ENCODE results near the gene GRIP2.

The GRIP2 gene

DNA sequence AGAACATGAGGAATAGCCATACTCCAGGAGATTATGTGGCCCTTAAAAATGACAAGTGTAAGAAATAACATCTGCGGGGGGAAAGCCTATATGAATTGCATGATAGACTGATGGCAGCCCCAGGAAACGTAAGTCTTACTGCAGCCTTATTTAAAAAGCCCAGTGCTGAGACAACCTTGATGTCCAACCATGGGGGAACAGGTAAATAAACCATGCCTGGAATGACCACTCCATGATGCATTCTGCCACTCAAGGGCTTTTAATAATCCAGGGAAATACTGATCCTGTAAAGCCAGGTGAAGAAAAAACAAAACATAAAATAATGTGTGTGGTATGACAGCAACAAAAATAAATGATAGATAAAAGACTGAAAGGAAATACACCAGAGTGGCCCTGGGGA lies 46.5 kb upstream of the GRIP2 start:
- TF ChIP-seq, protein P1, sequence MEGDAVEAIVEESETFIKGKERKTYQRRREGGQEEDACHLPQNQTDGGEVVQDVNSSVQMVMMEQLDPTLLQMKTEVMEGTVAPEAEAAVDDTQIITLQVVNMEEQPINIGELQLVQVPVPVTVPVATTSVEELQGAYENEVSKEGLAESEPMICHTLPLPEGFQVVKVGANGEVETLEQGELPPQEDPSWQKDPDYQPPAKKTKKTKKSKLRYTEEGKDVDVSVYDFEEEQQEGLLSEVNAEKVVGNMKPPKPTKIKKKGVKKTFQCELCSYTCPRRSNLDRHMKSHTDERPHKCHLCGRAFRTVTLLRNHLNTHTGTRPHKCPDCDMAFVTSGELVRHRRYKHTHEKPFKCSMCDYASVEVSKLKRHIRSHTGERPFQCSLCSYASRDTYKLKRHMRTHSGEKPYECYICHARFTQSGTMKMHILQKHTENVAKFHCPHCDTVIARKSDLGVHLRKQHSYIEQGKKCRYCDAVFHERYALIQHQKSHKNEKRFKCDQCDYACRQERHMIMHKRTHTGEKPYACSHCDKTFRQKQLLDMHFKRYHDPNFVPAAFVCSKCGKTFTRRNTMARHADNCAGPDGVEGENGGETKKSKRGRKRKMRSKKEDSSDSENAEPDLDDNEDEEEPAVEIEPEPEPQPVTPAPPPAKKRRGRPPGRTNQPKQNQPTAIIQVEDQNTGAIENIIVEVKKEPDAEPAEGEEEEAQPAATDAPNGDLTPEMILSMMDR (IDR thresholded peaks at IDR 0.05; ENCODE audit: insufficient read depth, low read length, poor library complexity, severe bottlenecking), result no peak
- no peak for TF ChIP-seq EZH2phosphoT487 (conservative IDR thresholded peaks at IDR 0.05; ENCODE audit: low read length)

GRCh38 chr3:14583548-14584091 lies 43.5 kb upstream of the GRIP2 start:
- Histone ChIP-seq H3K4me3 (ENCODE audit: insufficient read depth, low read length, poor library complexity, severe bottlenecking) (no peak overlapping the region), H3K36me3 (ENCODE audit: low read length) (no peaks in the 10 kb centered on the region), H3F3A (ENCODE audit: insufficient read depth) (no peaks in the 10 kb centered on the region), H3K27me3 (ENCODE audit: low read length) (no peaks in the 10 kb centered on the region), H3K27ac (ENCODE audit: low read depth, low read length) (no peak overlapping the region), H3K79me2 (ENCODE audit: insufficient read depth, low read length) (no peaks in the 10 kb centered on the region), H3K4me2 (ENCODE audit: low read depth, low read length, poor library complexity, severe bottlenecking) (no peak overlapping the region), H3K9ac (ENCODE audit: low read length) (no peak overlapping the region), H2AFZ (ENCODE audit: low read depth, low read length, severe bottlenecking) (no peak overlapping the region), H3K9me2 (replicated peaks; ENCODE audit: insufficient read depth, low read length) (no peaks in the 10 kb centered on the region), H3K9me3 (ENCODE audit: insufficient read depth, low read length) (no peaks in the 10 kb centered on the region), H4K20me1 (ENCODE audit: low read depth, low read length) (no peaks in the 10 kb centered on the region)
- TF ChIP-seq EZH2phosphoT487 (conservative IDR thresholded peaks at IDR 0.05; ENCODE audit: low read length), result no peak

More for the DNA sequence above, 46.5 kb upstream of the GRIP2 start:
- H3K4me2 ChIP-seq (ENCODE audit: low read depth, low read length, poor library complexity, severe bottlenecking), result no peak overlapping the region
- no peak overlapping the region for H2AFZ ChIP-seq (ENCODE audit: low read depth, low read length, severe bottlenecking)
- no peak overlapping the region for H3K4me3 ChIP-seq (ENCODE audit: insufficient read depth, low read length, poor library complexity, severe bottlenecking)
- no peaks in the 10 kb centered on the region for H3K36me3 ChIP-seq (ENCODE audit: low read length)
- no peaks in the 10 kb centered on the region for H3K9me3 ChIP-seq (ENCODE audit: insufficient read depth, low read length)
- H3K9me2 ChIP-seq (replicated peaks; ENCODE audit: insufficient read depth, low read length), result no peaks in the 10 kb centered on the region
- H3K9ac ChIP-seq (ENCODE audit: low read length), result no peak overlapping the region
- no peak overlapping the region for H3K27ac ChIP-seq (ENCODE audit: low read depth, low read length)
- H3K27me3 ChIP-seq (ENCODE audit: low read length), result no peaks in the 10 kb centered on the region
- H4K20me1 ChIP-seq (ENCODE audit: low read depth, low read length), result no peaks in the 10 kb centered on the region
- H3K79me2 ChIP-seq (ENCODE audit: insufficient read depth, low read length), result no peaks in the 10 kb centered on the region
- H3F3A ChIP-seq (ENCODE audit: insufficient read depth), result no peaks in the 10 kb centered on the region

DNA sequence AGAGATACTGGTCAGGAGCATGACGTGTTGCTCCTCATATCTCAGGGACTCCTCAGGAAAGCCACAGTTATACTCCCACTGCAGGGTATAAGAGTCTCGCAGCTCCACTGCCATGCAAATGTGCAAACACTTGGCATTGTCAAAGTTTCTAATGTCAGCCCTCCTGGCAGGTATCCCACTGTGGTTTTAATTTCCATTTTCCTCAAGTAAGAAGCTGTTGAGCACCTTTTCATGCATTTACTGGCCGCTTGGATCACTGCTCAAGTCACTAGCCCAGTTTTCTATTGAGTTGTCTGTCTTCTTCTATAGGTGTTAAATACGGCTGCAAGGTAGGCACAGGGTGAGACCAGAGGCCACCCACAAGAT lies 41.9 kb upstream of the GRIP2 start:
- H3K27ac ChIP-seq (ENCODE audit: low read depth, low read length), result no peak overlapping the region
- H3K4me3 ChIP-seq (ENCODE audit: insufficient read depth, low read length, poor library complexity, severe bottlenecking), result no peak overlapping the region
- no peak for TF ChIP-seq EZH2phosphoT487 (conservative IDR thresholded peaks at IDR 0.05; ENCODE audit: low read length)
- TF ChIP-seq, protein P1 (IDR thresholded peaks at IDR 0.05; ENCODE audit: insufficient read depth, low read length, poor library complexity, severe bottlenecking), result no peak
- no peaks in the 10 kb centered on the region for H3K27me3 ChIP-seq (ENCODE audit: low read length)
- H3K36me3 ChIP-seq (ENCODE audit: low read length), result no peaks in the 10 kb centered on the region
- H4K20me1 ChIP-seq (ENCODE audit: low read depth, low read length), result no peaks in the 10 kb centered on the region
- no peaks in the 10 kb centered on the region for H3K79me2 ChIP-seq (ENCODE audit: insufficient read depth, low read length)
- no peak overlapping the region for H3K9ac ChIP-seq (ENCODE audit: low read length)
- H3K9me2 ChIP-seq (replicated peaks; ENCODE audit: insufficient read depth, low read length), result no peaks in the 10 kb centered on the region
- no peak overlapping the region for H3K4me2 ChIP-seq (ENCODE audit: low read depth, low read length, poor library complexity, severe bottlenecking)
- H3F3A ChIP-seq (ENCODE audit: insufficient read depth), result no peaks in the 10 kb centered on the region
- no peaks in the 10 kb centered on the region for H3K9me3 ChIP-seq (ENCODE audit: insufficient read depth, low read length)
- H2AFZ ChIP-seq (ENCODE audit: low read depth, low read length, severe bottlenecking), result no peak overlapping the region

- Histone ChIP-seq H3K79me2 (ENCODE audit: insufficient read depth, low read length) (no peaks in the 10 kb centered on the region), H3K27me3 (ENCODE audit: low read length) (no peaks in the 10 kb centered on the region), H3K4me3 (ENCODE audit: insufficient read depth, low read length, poor library complexity, severe bottlenecking) (no peak overlapping the region), H3K36me3 (ENCODE audit: low read length) (no peaks in the 10 kb centered on the region), H3K9me3 (ENCODE audit: insufficient read depth, low read length) (no peaks in the 10 kb centered on the region), H2AFZ (ENCODE audit: low read depth, low read length, severe bottlenecking) (no peak overlapping the region), H3K9me2 (replicated peaks; ENCODE audit: insufficient read depth, low read length) (no peaks in the 10 kb centered on the region), H3F3A (ENCODE audit: insufficient read depth) (no peaks in the 10 kb centered on the region), H3K4me2 (ENCODE audit: low read depth, low read length, poor library complexity, severe bottlenecking) (no peak overlapping the region), H4K20me1 (ENCODE audit: low read depth, low read length) (no peaks in the 10 kb centered on the region), H3K27ac (ENCODE audit: low read depth, low read length) (no peak overlapping the region), H3K9ac (ENCODE audit: low read length) (no peak overlapping the region)
- TF ChIP-seq, protein P1 (IDR thresholded peaks at IDR 0.05; ENCODE audit: insufficient read depth, low read length, poor library complexity, severe bottlenecking), result no peak
Observed at GRCh38 chr3:14581334-14582044, 41.3 kb upstream of the GRIP2 start.

All from SU-DHL-6 (cell line).